DND-41 (cell line): Measurements from ENCODE around the gene SLAIN1.
A peak's percentile ranks its signal among the peaks of the same experiment; 100 is the strongest.

ENCODE experiments used
- ATAC-seq: fragments of 200-7000 bp; cut with Tn5 transposase; 3 replicates; pipeline ENCODE4 v1.9.1; 2021; ENCODE audit warnings: low read depth; ENCODE audit not compliant: insufficient read depth
- DNase-seq: peaks from one replicate; pipeline ENCODE4 v3.0.0-alpha.2; 2020
- H2AFZ ChIP-seq: 2 replicates; pipeline ENCODE4 v1.6.0; 2012; ENCODE audit warnings: low read depth, low read length
- H3K27ac ChIP-seq: 2 replicates; pipeline ENCODE4 v1.5.1; 2012; ENCODE audit warnings: low read length, inconsistent platforms
- H3K27me3 ChIP-seq: fragments of 200-600 bp; sonication (generic); 2 replicates; pipeline ENCODE4 v1.6.0; 2012; ENCODE audit warnings: low read length, mild to moderate bottlenecking, inconsistent platforms; ENCODE audit not compliant: insufficient read depth, poor library complexity
- H3K36me3 ChIP-seq: 2 replicates; pipeline ENCODE4 v1.5.1; 2012; ENCODE audit warnings: low read length, inconsistent platforms; ENCODE audit not compliant: insufficient read depth
- H3K4me1 ChIP-seq: 2 replicates; pipeline ENCODE4 v1.5.1; 2012; ENCODE audit warnings: mild to moderate bottlenecking, low read length; ENCODE audit not compliant: insufficient read depth
- H3K4me2 ChIP-seq: 2 replicates; pipeline ENCODE4 v1.6.0; 2012; ENCODE audit warnings: mild to moderate bottlenecking, moderate library complexity, low read length, inconsistent platforms; ENCODE audit not compliant: insufficient read depth
- H3K4me3 ChIP-seq, 2 experiments: fragments of 200-600 bp in 1 of 2; shearing (Covaris generic) in 1 of 2; 2 replicates each; pipeline ENCODE4 v1.5.1; 2012 to 2016; ENCODE audit warnings: inconsistent platforms in 2 of 2, low read length in 2 of 2, mild to moderate bottlenecking in 2 of 2, low read depth in 1 of 2, moderate library complexity in 1 of 2
- H3K79me2 ChIP-seq: 2 replicates; pipeline ENCODE4 v1.6.0; 2012; ENCODE audit warnings: low read length, inconsistent platforms; ENCODE audit not compliant: insufficient read depth
- H3K9ac ChIP-seq: 2 replicates; pipeline ENCODE4 v1.6.0; 2012; ENCODE audit warnings: low read depth, mild to moderate bottlenecking, inconsistent platforms, low read length, moderate library complexity
- H3K9me3 ChIP-seq: 2 replicates; pipeline ENCODE4 v1.5.1; 2012; ENCODE audit warnings: low read length, moderate library complexity, mild to moderate bottlenecking, inconsistent platforms; ENCODE audit not compliant: insufficient read depth, severe bottlenecking
- H4K20me1 ChIP-seq: 2 replicates; pipeline ENCODE4 v1.6.0; 2012; ENCODE audit warnings: low read length; ENCODE audit not compliant: insufficient read depth
- CTCF ChIP-seq: IDR thresholded peaks from 2 replicates; pipeline ENCODE4 v1.5.1; 2012; ENCODE audit warnings: borderline replicate concordance, low read length, moderate library complexity, mild to moderate bottlenecking; ENCODE audit not compliant: poor library complexity, severe bottlenecking; ENCODE audit errors: extremely low read depth
- EZH2 ChIP-seq: IDR thresholded peaks from 3 replicates; pipeline ENCODE4 v1.6.1; 2012; ENCODE audit warnings: borderline replicate concordance, low read depth, mild to moderate bottlenecking, moderate library complexity, low read length, inconsistent platforms; ENCODE audit not compliant: severe bottlenecking

The SLAIN1 gene

GRCh38 chr13:77742801-77743200 is 45.3 kb downstream of the SLAIN1 start:
- H3K36me3 ChIP-seq = peaks cover 16% of the 10 kb centered on the region; the same call in 1 of the 2 replicates
- no peaks in the 10 kb centered on the region; the same call in 1 of the 2 replicates for H3K79me2 ChIP-seq
- no peaks in the 10 kb centered on the region for H3K4me1 ChIP-seq
- H3K9me3 ChIP-seq = no peaks in the 10 kb centered on the region
- H3K27me3 ChIP-seq = no peaks in the 10 kb centered on the region
- H3K9ac ChIP-seq = no peak overlapping the region
- TF ChIP-seq EZH2 (no peak), CTCF (no peak)
- peaks cover 3% of the 10 kb centered on the region; the same call in 1 of the 2 replicates for H4K20me1 ChIP-seq
- H2AFZ ChIP-seq = no peak overlapping the region
- ATAC-seq = no peak
- H3K4me2 ChIP-seq = no peak overlapping the region
- DNase-seq = no peak
- no peak overlapping the region for H3K27ac ChIP-seq
- no peak overlapping the region for H3K4me3 ChIP-seq

- H3K4me1 ChIP-seq = no peaks in the 10 kb centered on the region
- H2AFZ ChIP-seq = no peak overlapping the region
- H3K4me2 ChIP-seq = no peak overlapping the region
- peaks cover 2% of the 10 kb centered on the region for H3K27me3 ChIP-seq
- H3K79me2 ChIP-seq = no peaks in the 10 kb centered on the region; the same call in 1 of the 2 replicates
- no peak overlapping the region for H3K9ac ChIP-seq
- no peak for DNase-seq
- TF ChIP-seq CTCF (no peak), EZH2 (no peak)
- no peaks in the 10 kb centered on the region for H4K20me1 ChIP-seq
- H3K4me3 ChIP-seq = no peak overlapping the region
- H3K9me3 ChIP-seq = no peaks in the 10 kb centered on the region
- no peak for ATAC-seq
- no peak overlapping the region for H3K27ac ChIP-seq
- H3K36me3 ChIP-seq = peaks cover 16% of the 10 kb centered on the region; the same call in 1 of the 2 replicates
Observed at GRCh38 chr13:77745784-77746183, 48.3 kb downstream of the SLAIN1 start.

GRCh38 chr13:77749344-77749880 is 51.9 kb downstream of the SLAIN1 start:
- Histone ChIP-seq H3K4me2 (no peak overlapping the region), H3K36me3 (peaks cover 20% of the 10 kb centered on the region; the same call in 1 of the 2 replicates), H3K9me3 (no peaks in the 10 kb centered on the region), H3K27ac (no peak overlapping the region), H3K27me3 (peaks cover 2% of the 10 kb centered on the region), H4K20me1 (no peaks in the 10 kb centered on the region), H3K9ac (no peak overlapping the region), H3K4me1 (no peaks in the 10 kb centered on the region), H2AFZ (no peak overlapping the region), H3K4me3 (no peak overlapping the region), H3K79me2 (no peaks in the 10 kb centered on the region)
- ATAC-seq (peak; percentile 29; the same call in 1 of the 3 replicates), DNase-seq (no peak)
- TF ChIP-seq CTCF = no peak
- no peak for TF ChIP-seq EZH2
